OCI-LY3 (cell line): ENCODE results near the gene GADD45GIP1.
"Not testable (repeated sequence)": the region's sequence is repeated elsewhere in the genome, so short reads cannot be mapped to it uniquely, and the experiment has no call there.

ENCODE experiments used
- EZH2phosphoT487 ChIP-seq: fragments of 200-600 bp; shearing (Covaris generic); IDR thresholded peaks from 2 replicates; pipeline ENCODE4 v1.6.1; 2018; ENCODE audit warnings: antibody characterized with exemption, mixed run types, low read depth
- TF ChIP-seq, protein P1 (sequence below): fragments of 200-600, 300-600 bp; sonication (generic); IDR thresholded peaks from 2 replicates; pipeline ENCODE4 v1.5.1; 2014; ENCODE audit warnings: antibody characterized with exemption, low read length, low read depth

DNA sequence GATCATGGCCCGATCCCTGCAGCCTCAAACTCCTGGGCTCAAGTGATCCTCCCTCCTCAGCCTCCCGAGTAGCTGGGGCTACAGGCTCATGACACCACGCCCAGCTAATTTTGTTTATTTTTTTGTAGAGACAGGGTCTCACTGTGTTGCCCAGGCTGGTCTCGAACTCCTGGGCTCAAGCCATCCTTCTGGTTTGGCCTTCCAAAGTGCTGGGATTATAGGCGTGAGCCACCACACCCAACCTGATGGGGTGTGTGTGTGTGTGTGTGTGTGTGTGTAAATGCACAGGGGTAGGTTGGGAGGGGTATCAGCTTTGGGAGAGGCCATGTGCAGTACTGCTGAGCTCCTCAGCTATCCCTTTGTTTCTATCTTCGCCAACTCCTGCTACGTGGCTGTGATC lies 19.1 kb upstream of the GADD45GIP1 start:
- TF ChIP-seq, protein P1, sequence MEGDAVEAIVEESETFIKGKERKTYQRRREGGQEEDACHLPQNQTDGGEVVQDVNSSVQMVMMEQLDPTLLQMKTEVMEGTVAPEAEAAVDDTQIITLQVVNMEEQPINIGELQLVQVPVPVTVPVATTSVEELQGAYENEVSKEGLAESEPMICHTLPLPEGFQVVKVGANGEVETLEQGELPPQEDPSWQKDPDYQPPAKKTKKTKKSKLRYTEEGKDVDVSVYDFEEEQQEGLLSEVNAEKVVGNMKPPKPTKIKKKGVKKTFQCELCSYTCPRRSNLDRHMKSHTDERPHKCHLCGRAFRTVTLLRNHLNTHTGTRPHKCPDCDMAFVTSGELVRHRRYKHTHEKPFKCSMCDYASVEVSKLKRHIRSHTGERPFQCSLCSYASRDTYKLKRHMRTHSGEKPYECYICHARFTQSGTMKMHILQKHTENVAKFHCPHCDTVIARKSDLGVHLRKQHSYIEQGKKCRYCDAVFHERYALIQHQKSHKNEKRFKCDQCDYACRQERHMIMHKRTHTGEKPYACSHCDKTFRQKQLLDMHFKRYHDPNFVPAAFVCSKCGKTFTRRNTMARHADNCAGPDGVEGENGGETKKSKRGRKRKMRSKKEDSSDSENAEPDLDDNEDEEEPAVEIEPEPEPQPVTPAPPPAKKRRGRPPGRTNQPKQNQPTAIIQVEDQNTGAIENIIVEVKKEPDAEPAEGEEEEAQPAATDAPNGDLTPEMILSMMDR: not testable (repeated sequence)
- not testable (repeated sequence) for TF ChIP-seq EZH2phosphoT487
